GM21737 (cell line): ENCODE measurements around the gene NEMF.
"Not testable (repeated sequence)": the region's sequence is repeated elsewhere in the genome, so short reads cannot be mapped to it uniquely, and the experiment has no call there.

Experiments used
- ATAC-seq: cut with Tn5 transposase; IDR thresholded peaks from one replicate; pipeline ENCODE4 v1.9.1; 2021; ENCODE audit warnings: mild to moderate bottlenecking, moderate library complexity; ENCODE audit not compliant: unreplicated experiment

NEMF gene

GRCh38 chr14:49880267-49881064 lies 27.9 kb upstream of the NEMF start:
- no peak for ATAC-seq

GRCh38 chr14:49879646-49880204 lies 27.1 kb upstream of the NEMF start:
- peak; percentile 60 for ATAC-seq

- no peak for ATAC-seq
Measured at GRCh38 chr14:49876563-49877127, 24.1 kb upstream of the NEMF start.

- ATAC-seq: no peak
Measured at GRCh38 chr14:49875640-49876198, 23.1 kb upstream of the NEMF start.

- ATAC-seq: not testable (repeated sequence)
Measured at GRCh38 chr14:49873548-49873947, 21.0 kb upstream of the NEMF start.

GRCh38 chr14:49870908-49871307 lies 18.3 kb upstream of the NEMF start:
- no peak for ATAC-seq

- no peak for ATAC-seq
Measured at GRCh38 chr14:49868720-49869114, 16.1 kb upstream of the NEMF start.

- peak; percentile 83 for ATAC-seq
Measured at GRCh38 chr14:49867831-49868719, 15.5 kb upstream of the NEMF start.

- no peak for ATAC-seq
Measured at GRCh38 chr14:49865431-49865859, 12.9 kb upstream of the NEMF start.

GRCh38 chr14:49863487-49864281 lies 11.1 kb upstream of the NEMF start:
- no peak for ATAC-seq

- peak; percentile 25 for ATAC-seq
Measured at GRCh38 chr14:49862089-49862673, 9.6 kb upstream of the NEMF start.

GRCh38 chr14:49861699-49862088 lies 9.1 kb upstream of the NEMF start:
- no peak for ATAC-seq

- no peak for ATAC-seq
Measured at GRCh38 chr14:49860988-49861698, 8.6 kb upstream of the NEMF start.

- no peak for ATAC-seq
Measured at GRCh38 chr14:49858383-49858782, 5.8 kb upstream of the NEMF start.

GRCh38 chr14:49857427-49858003 lies 4.9 kb upstream of the NEMF start:
- no peak for ATAC-seq

- peak; percentile 43 for ATAC-seq
Measured at GRCh38 chr14:49853572-49854375, 1.2 kb upstream of the NEMF start.

- no peak for ATAC-seq
Measured at GRCh38 chr14:49853158-49853477, 530 bp upstream of the NEMF start.

- ATAC-seq: no peak
Measured at GRCh38 chr14:49851813-49852212, 775 bp downstream of the NEMF start.
